Mesendoderm (in vitro differentiated cells): ENCODE measurements around the gene ADGRA1. TPM values are rescaled to one million over a fixed set of nuclear protein-coding genes. Genes with fewer than 3 reads are reported as not detected.

ENCODE experiments used
- DNase-seq: peaks from one replicate; pipeline ENCODE4 v3.0.0; 2013
- H2AK5ac ChIP-seq: 2 replicates; pipeline ENCODE4 v1.6.1; 2013; ENCODE audit warnings: low read length, inconsistent platforms
- H2BK120ac ChIP-seq: 2 replicates; pipeline ENCODE4 v1.6.1; 2013; ENCODE audit warnings: low read depth, mild to moderate bottlenecking, low read length, moderate library complexity, mixed read lengths
- H2BK15ac ChIP-seq: replicated peaks from 2 replicates; pipeline ENCODE4 v1.6.1; 2013; ENCODE audit warnings: low read depth, mild to moderate bottlenecking, moderate library complexity
- H2BK5ac ChIP-seq: 2 replicates; pipeline ENCODE4 v1.6.1; 2013; ENCODE audit warnings: low read length, inconsistent platforms
- H3K18ac ChIP-seq: 2 replicates; pipeline ENCODE4 v1.6.1; 2013; ENCODE audit warnings: mild to moderate bottlenecking, low read length, mixed read lengths
- H3K23ac ChIP-seq: one replicate; pipeline ENCODE4 v1.6.1; 2013; ENCODE audit warnings: low read length
- H3K27ac ChIP-seq: 2 replicates; pipeline ENCODE4 v1.5.1; 2013; ENCODE audit warnings: low read depth, mild to moderate bottlenecking, inconsistent platforms, low read length, moderate library complexity
- H3K27me3 ChIP-seq: 2 replicates; pipeline ENCODE4 v1.6.1; 2013; ENCODE audit warnings: low read length, control low read depth, mild to moderate bottlenecking, inconsistent platforms; ENCODE audit not compliant: insufficient read depth, poor library complexity
- H3K36me3 ChIP-seq: 2 replicates; pipeline ENCODE4 v1.6.1; 2013; ENCODE audit warnings: low read length, inconsistent platforms; ENCODE audit not compliant: control insufficient read depth, insufficient read depth
- H3K4ac ChIP-seq: one replicate; pipeline ENCODE4 v1.6.1; 2013; ENCODE audit warnings: low read depth, mild to moderate bottlenecking, low read length, moderate library complexity
- H3K4me1 ChIP-seq: 2 replicates; pipeline ENCODE4 v1.6.1; 2013; ENCODE audit warnings: low read depth, low read length, inconsistent platforms; ENCODE audit not compliant: control insufficient read depth
- H3K4me2 ChIP-seq: 2 replicates; pipeline ENCODE4 v1.6.1; 2013; ENCODE audit warnings: low read length
- H3K4me3 ChIP-seq: 2 replicates; pipeline ENCODE4 v1.5.1; 2013; ENCODE audit warnings: mild to moderate bottlenecking, low read length
- H3K56ac ChIP-seq: one replicate; pipeline ENCODE4 v1.6.1; 2013; ENCODE audit warnings: low read length
- H3K79me1 ChIP-seq: 2 replicates; pipeline ENCODE4 v1.6.1; 2013; ENCODE audit warnings: low read length, inconsistent platforms
- H3K79me2 ChIP-seq: 2 replicates; pipeline ENCODE4 v1.6.1; 2013; ENCODE audit warnings: mild to moderate bottlenecking, low read length; ENCODE audit not compliant: control insufficient read depth, insufficient read depth
- H3K9ac ChIP-seq: 2 replicates; pipeline ENCODE4 v1.6.1; 2013; ENCODE audit warnings: low read length, inconsistent platforms
- H4K5ac ChIP-seq: one replicate; pipeline ENCODE4 v1.6.1; 2013; ENCODE audit warnings: low read length
- H4K8ac ChIP-seq: one replicate; pipeline ENCODE4 v1.6.1; 2013; ENCODE audit warnings: low read depth, mild to moderate bottlenecking, control low read depth, low read length, moderate library complexity
- WGBS: extraction: QIAGEN DNeasy Blood & Tissue Kit; methylation state at CpG from one replicate; pipeline ENCODE4 v1.1.7; 2013; ENCODE audit warnings: low lambda C conversion rate, missing lambda C conversion rate; ENCODE audit not compliant: insufficient coverage; ENCODE audit errors: extremely low coverage; 5-methylcytosine and 5-hydroxymethylcytosine counted together
- polyA plus RNA-seq, 2 experiments: library from polyadenylated mRNA; stranded (reverse); fragments of 200-250 nt; gene quantifications; one replicate each; pipeline ENCODE4 v1.2.3, GENCODE V29; 2013

Gene ADGRA1, protein sequence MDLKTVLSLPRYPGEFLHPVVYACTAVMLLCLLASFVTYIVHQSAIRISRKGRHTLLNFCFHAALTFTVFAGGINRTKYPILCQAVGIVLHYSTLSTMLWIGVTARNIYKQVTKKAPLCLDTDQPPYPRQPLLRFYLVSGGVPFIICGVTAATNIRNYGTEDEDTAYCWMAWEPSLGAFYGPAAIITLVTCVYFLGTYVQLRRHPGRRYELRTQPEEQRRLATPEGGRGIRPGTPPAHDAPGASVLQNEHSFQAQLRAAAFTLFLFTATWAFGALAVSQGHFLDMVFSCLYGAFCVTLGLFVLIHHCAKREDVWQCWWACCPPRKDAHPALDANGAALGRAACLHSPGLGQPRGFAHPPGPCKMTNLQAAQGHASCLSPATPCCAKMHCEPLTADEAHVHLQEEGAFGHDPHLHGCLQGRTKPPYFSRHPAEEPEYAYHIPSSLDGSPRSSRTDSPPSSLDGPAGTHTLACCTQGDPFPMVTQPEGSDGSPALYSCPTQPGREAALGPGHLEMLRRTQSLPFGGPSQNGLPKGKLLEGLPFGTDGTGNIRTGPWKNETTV
- polyA plus RNA-seq (2013, experiment 1 of 2) = 0.01 TPM
- 0.03 TPM for polyA plus RNA-seq (2013, experiment 2 of 2)

DNA sequence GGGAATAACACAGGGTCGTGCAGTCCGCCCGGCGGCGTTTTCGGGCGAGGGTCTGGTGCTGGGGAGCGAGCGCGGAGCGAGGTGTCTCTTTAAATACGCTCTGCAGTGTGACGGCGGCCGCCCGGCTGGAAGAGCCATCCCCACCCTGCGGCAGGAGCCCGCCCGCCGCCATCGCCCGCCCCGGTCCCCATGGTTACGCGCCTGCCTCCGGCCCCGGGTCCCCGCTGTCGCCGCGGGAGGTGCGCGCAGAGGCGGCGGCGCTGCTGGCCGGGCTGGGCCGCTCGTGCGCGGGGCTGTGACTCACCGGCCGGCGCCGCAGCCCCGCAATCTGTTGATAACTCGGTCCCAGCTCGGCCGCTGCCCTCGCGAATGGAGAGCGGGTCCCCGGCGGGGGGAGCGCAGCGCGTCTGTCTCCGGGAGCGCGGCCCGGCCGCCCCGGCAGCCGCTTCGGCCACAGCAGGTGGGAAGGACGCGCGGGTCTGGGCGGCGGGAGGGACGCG is at the start of gene ADGRA1:
TSS of gene ADGRA1 (plus strand) at position 246 of the 500 bp plus-strand sequence. CDS start 986 bp downstream, outside the sequence.
- Histone ChIP-seq H3K23ac (no peak within 1 kb of the TSS), H3K56ac (peak within 1 kb of the TSS; percentile 34), H4K8ac (no peak within 1 kb of the TSS), H3K27ac (no peak within 1 kb of the TSS), H3K18ac (no peak within 1 kb of the TSS), H3K4me2 (peak within 1 kb of the TSS; percentile 29), H3K79me1 (no peaks in the 10 kb centered on the region), H2AK5ac (no peak within 1 kb of the TSS), H2BK15ac (no peak within 1 kb of the TSS), H3K27me3 (peaks cover 26% of the 10 kb centered on the region), H3K9ac (no peak within 1 kb of the TSS), H2BK5ac (no peak within 1 kb of the TSS), H3K79me2 (no peaks in the 10 kb centered on the region), H3K4me3 (no peak within 1 kb of the TSS), H2BK120ac (no peak within 1 kb of the TSS), H4K5ac (no peak within 1 kb of the TSS), H3K4me1 (no peaks in the 10 kb centered on the region), H3K4ac (no peak within 1 kb of the TSS), H3K36me3 (no peaks in the 10 kb centered on the region)
- WGBS = no CpG with 5 or more reads among the region's 72 CpGs
- peak; percentile 32 for DNase-seq

DNA sequence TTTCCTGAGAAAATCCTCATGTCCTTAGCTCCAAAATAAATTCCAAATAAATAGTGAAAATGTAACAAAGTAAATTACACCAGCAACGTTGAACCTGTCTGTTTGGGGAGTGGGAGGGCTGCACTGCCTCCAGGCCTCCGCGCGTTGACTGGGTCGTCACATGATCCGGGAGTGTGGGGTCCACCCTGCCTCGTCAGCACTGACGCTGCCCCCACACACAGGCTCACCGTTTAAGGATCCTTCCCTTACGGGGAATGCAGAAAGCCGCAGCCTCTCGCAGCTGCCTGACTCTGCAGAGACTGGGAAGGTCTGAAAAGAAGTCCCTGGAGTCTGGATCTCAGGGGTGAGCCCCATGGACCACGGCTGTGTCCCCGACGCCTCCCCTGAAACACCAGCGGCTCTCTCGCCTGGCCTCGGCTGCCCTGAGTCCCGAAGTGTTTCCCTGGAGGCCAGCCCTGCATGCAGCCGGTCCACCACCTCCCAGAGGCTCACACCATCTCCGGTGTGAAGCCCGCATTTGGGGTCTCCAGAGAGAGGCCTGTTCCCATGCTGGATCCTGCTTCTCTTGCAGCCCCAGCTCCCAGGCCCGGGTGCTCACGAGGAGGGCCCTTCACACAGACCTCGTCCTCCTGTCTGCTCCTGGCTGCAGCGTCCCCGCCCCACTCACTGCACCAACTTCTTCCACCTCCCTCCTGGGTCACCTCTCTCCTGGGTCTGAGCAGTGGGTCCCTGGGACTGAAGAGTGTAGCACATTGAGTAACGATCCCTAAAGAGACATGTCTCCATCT is 49.5 kb upstream of the ADGRA1 start:
- no peak overlapping the region for H2AK5ac ChIP-seq
- no peak overlapping the region for H2BK5ac ChIP-seq
- no peak overlapping the region for H4K8ac ChIP-seq
- no peak overlapping the region for H2BK120ac ChIP-seq
- no CpG with 5 or more reads among the region's 28 CpGs for WGBS
- no peak overlapping the region for H3K4me3 ChIP-seq
- H3K27me3 ChIP-seq = no peaks in the 10 kb centered on the region
- no peak overlapping the region for H3K4me2 ChIP-seq
- no peak overlapping the region for H3K27ac ChIP-seq
- H4K5ac ChIP-seq = no peak overlapping the region
- H3K9ac ChIP-seq = no peak overlapping the region
- no peak overlapping the region for H3K4ac ChIP-seq
- no peak overlapping the region for H3K18ac ChIP-seq
- H3K36me3 ChIP-seq = no peaks in the 10 kb centered on the region
- peak overlapping the region; percentile 5 for H3K56ac ChIP-seq
- no peaks in the 10 kb centered on the region for H3K79me1 ChIP-seq
- H2BK15ac ChIP-seq = no peak overlapping the region
- H3K23ac ChIP-seq = no peak overlapping the region
- H3K4me1 ChIP-seq = no peaks in the 10 kb centered on the region
- DNase-seq = no peak
- H3K79me2 ChIP-seq = no peaks in the 10 kb centered on the region

DNA sequence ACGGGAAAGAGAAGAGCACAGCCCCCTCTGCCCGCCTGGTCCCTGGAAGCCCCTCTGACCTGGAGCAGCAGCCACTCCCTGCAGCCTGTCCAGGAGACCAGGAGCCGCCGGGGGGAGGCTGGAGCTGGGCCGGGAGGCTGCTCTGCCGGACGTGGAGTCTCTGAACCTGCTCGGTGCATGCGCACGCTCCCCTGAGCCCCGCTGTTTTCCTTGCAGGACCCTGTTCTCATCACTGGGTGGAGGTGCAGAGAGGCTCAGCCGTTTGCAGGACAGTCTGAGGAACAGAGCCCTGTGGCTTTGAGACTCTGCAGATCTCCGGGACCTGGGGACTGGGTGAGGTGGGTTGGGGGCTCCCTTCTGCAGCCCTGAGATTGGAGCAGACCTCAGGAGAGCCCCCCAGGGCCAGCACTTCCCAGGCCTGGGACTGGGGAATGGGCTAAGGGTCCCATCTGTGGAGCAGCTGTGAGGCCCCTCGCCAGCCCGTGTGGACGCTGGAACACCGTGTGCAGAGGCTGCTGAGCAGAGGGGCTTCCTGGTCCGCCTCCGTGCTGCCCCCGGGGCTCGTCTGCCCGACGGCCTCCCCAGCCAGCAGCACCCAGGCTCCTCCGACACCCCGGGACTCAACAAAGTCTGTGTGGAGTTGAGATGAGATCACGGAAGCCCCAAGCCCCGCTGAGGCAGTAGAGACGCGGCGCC is 48.5 kb upstream of the ADGRA1 start:
- Histone ChIP-seq H2AK5ac (no peak overlapping the region), H3K23ac (no peak overlapping the region), H3K27ac (no peak overlapping the region), H3K79me2 (no peaks in the 10 kb centered on the region), H3K56ac (no peak overlapping the region), H4K8ac (no peak overlapping the region), H3K79me1 (no peaks in the 10 kb centered on the region), H3K4me1 (no peaks in the 10 kb centered on the region), H3K4ac (no peak overlapping the region), H3K9ac (no peak overlapping the region), H2BK120ac (no peak overlapping the region), H3K36me3 (no peaks in the 10 kb centered on the region), H3K4me2 (no peak overlapping the region), H3K27me3 (no peaks in the 10 kb centered on the region), H3K18ac (no peak overlapping the region), H2BK5ac (no peak overlapping the region), H3K4me3 (no peak overlapping the region), H2BK15ac (no peak overlapping the region), H4K5ac (no peak overlapping the region)
- DNase-seq = peak; percentile 42
- WGBS = no CpG with 5 or more reads among the region's 30 CpGs

DNA sequence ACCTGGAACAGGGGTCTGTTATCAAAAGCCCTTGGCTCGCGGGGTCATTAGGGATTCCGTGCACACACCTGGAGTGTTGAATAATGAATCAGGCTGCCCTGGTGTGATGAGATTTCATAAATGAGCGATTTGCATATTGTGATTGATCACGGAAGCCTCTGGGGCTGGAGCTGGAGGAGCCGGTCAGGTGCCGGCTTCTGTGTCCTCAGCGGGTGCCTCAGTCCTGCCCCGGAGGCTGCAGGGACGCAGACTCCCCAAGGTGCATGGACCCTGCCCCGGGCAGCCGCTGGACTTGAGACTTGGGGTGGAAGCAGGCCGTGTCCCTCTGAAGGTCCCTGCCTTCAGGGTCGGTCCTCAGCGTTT is 47.9 kb upstream of the ADGRA1 start:
- no peaks in the 10 kb centered on the region for H3K79me1 ChIP-seq
- no peak overlapping the region for H3K18ac ChIP-seq
- no peak overlapping the region for H3K4me2 ChIP-seq
- WGBS = no CpG with 5 or more reads among the region's 15 CpGs
- H3K4me1 ChIP-seq = no peaks in the 10 kb centered on the region
- no peak overlapping the region for H3K27ac ChIP-seq
- no peak overlapping the region for H2BK120ac ChIP-seq
- no peak overlapping the region for H3K9ac ChIP-seq
- H3K4me3 ChIP-seq = no peak overlapping the region
- no peak overlapping the region for H3K23ac ChIP-seq
- DNase-seq = no peak
- H3K79me2 ChIP-seq = no peaks in the 10 kb centered on the region
- no peak overlapping the region for H2AK5ac ChIP-seq
- H3K36me3 ChIP-seq = no peaks in the 10 kb centered on the region
- no peak overlapping the region for H4K5ac ChIP-seq
- H3K27me3 ChIP-seq = no peaks in the 10 kb centered on the region
- no peak overlapping the region for H2BK5ac ChIP-seq
- H3K4ac ChIP-seq = no peak overlapping the region
- no peak overlapping the region for H4K8ac ChIP-seq
- H3K56ac ChIP-seq = no peak overlapping the region
- no peak overlapping the region for H2BK15ac ChIP-seq

DNA sequence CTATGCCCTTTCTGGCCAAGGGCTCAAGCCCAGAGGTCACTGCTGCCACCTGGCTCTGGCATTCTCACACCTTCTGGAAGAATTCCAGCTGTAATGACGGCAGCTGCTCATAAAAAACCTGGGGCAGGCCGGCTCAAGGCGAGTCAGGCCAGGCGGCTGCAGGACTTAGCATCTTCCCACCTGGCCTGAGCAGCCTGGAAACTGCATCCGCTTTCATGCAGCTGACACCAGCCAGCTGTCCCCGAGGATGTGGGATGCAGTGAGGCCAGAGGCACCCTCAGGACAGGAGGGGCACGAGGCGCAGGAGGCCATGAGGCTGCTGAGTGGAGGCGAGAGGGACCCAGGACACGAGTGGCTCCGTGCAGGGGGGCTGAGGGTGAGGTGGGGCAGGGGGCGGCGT is 47.5 kb upstream of the ADGRA1 start:
- WGBS = no CpG with 5 or more reads among the region's 13 CpGs
- Histone ChIP-seq H4K5ac (no peak overlapping the region), H3K23ac (no peak overlapping the region), H2AK5ac (no peak overlapping the region), H2BK5ac (no peak overlapping the region), H4K8ac (no peak overlapping the region), H3K4ac (no peak overlapping the region), H3K27me3 (no peaks in the 10 kb centered on the region), H3K79me2 (no peaks in the 10 kb centered on the region), H3K56ac (no peak overlapping the region), H3K18ac (no peak overlapping the region), H3K27ac (no peak overlapping the region), H3K4me2 (no peak overlapping the region), H2BK15ac (no peak overlapping the region), H3K4me1 (no peaks in the 10 kb centered on the region), H3K79me1 (no peaks in the 10 kb centered on the region), H3K36me3 (no peaks in the 10 kb centered on the region), H3K4me3 (no peak overlapping the region), H2BK120ac (no peak overlapping the region), H3K9ac (no peak overlapping the region)
- no peak for DNase-seq
